Ascending aorta (tissue), 2 donors: ENCODE measurements around the gene XPNPEP1. TPM values are rescaled to one million over a fixed set of nuclear protein-coding genes. Genes with fewer than 3 reads are reported as not detected.

Experiments
- DNase-seq, 2 donors: peaks; one replicate each; pipeline ENCODE4 v3.0.0-alpha.2; 2019; ENCODE audit warnings: low spot score in 2 of 2
- H3K27ac ChIP-seq, 2 donors: fragments of 200-600 bp; sonication (generic); one replicate each; pipeline ENCODE4 v1.5.1; 2016 to 2017; ENCODE audit warnings: mild to moderate bottlenecking in 1 of 2
- H3K27me3 ChIP-seq: fragments of 200-600 bp; sonication (generic); one replicate; pipeline ENCODE4 v1.5.1; 2017
- H3K36me3 ChIP-seq, 2 donors: fragments of 200-600 bp; sonication (generic); one replicate each; pipeline ENCODE4 v1.5.1; 2016
- H3K4me1 ChIP-seq, 2 donors: fragments of 200-600 bp; sonication (generic); one replicate each; pipeline ENCODE4 v1.5.1; 2016 to 2017; ENCODE audit warnings: mild to moderate bottlenecking in 1 of 2
- H3K4me3 ChIP-seq, 2 donors: fragments of 200-600 bp; sonication (generic); one replicate each; pipeline ENCODE4 v1.5.1; 2016 to 2017; ENCODE audit warnings: mild to moderate bottlenecking in 1 of 2
- H3K9me3 ChIP-seq, 2 donors: fragments of 200-600 bp; sonication (generic); one replicate each; pipeline ENCODE4 v1.5.1; 2016
- intact Hi-C: fragments of 100-400 bp; cut with DNase I; formaldehyde crosslinking; loops from one replicate; pipeline ENCODE4 v1.15.1; 2023
- total RNA-seq: library from RNA; depleted of rRNA; stranded (reverse); fragments of >200 nt; gene quantifications from one replicate; pipeline ENCODE4 v1.1.0, GENCODE V29; 2016
- TF ChIP-seq, protein P1 (sequence below), 3 experiments: fragments of 200-600 bp in 2 of 3; fragments of 450-650 bp in 1 of 3; sonication (generic) in 2 of 3; IDR thresholded peaks; one replicate each; pipeline ENCODE4 v1.5.1; 2016 to 2019; ENCODE audit warnings: antibody characterized with exemption in 3 of 3, mild to moderate bottlenecking in 1 of 3, moderate library complexity in 1 of 3

XPNPEP1 gene
- total RNA-seq, 1 donor from 2014 or later = 212 TPM

DNA sequence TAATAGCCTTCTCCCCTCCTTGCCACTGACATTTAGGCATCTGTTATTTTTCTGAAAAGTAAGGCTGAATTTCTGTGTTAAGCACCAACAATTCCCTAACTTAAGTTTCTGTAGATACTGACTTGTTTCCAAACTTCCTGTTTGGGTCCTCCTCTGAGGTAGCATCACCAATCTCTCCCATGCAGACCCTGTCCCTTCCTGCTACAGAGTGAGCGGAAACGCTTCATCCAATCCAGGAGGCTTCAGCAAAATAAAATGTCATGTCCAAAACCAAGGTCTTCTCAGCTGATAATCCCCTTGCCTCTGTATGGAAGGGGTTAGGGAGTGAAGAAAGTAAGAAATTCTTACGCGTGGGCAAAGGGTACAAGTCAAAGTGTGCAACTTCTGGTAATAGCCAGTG is 29.9 kb downstream of the XPNPEP1 start:
- no peak for DNase-seq
- H3K27ac ChIP-seq = peak overlapping the region; percentile 82 to 94
- intact Hi-C loops = loop anchor here (5.0 kb wide), 2 partner anchors 369 to 604 kb away; partner anchors contain the start of gene DUSP5
- no peaks in the 10 kb centered on the region for H3K27me3 ChIP-seq
- TF ChIP-seq, protein P1, sequence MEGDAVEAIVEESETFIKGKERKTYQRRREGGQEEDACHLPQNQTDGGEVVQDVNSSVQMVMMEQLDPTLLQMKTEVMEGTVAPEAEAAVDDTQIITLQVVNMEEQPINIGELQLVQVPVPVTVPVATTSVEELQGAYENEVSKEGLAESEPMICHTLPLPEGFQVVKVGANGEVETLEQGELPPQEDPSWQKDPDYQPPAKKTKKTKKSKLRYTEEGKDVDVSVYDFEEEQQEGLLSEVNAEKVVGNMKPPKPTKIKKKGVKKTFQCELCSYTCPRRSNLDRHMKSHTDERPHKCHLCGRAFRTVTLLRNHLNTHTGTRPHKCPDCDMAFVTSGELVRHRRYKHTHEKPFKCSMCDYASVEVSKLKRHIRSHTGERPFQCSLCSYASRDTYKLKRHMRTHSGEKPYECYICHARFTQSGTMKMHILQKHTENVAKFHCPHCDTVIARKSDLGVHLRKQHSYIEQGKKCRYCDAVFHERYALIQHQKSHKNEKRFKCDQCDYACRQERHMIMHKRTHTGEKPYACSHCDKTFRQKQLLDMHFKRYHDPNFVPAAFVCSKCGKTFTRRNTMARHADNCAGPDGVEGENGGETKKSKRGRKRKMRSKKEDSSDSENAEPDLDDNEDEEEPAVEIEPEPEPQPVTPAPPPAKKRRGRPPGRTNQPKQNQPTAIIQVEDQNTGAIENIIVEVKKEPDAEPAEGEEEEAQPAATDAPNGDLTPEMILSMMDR (IDR thresholded peaks at IDR 0.05) = no peak
- H3K4me1 ChIP-seq = peaks cover 14 to 89% of the 10 kb centered on the region in 2 donors
- H3K36me3 ChIP-seq = peaks cover 0 to under 1% of the 10 kb centered on the region in 2 donors
- H3K4me3 ChIP-seq = no peak overlapping the region
- no peaks in the 10 kb centered on the region for H3K9me3 ChIP-seq

DNA sequence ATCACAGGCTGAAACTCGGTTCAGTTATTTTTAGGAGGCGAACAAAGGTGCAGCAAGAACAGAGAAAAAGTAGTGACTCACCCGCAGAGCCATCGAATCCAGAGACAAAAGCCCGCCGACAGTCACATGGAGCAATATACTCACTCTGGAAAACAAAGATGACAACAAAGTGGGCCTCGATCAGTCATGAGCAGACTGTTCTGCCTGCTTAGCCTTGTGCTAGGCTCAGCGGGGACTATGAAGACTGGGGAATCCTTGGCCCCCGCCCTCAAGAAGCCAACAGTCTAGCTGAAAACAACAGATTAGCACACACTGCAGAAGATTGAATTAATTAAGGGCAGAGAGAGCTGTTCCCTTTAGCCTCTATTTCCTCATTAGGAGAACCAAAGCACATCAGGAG is 30.4 kb downstream of the XPNPEP1 start:
- peaks cover 3 to 5% of the 10 kb centered on the region in 2 donors for H3K36me3 ChIP-seq
- peaks cover 14 to 85% of the 10 kb centered on the region in 2 donors for H3K4me1 ChIP-seq
- H3K4me3 ChIP-seq = no peak overlapping the region
- TF ChIP-seq, protein P1 (IDR thresholded peaks at IDR 0.05) = no peak
- H3K27me3 ChIP-seq = no peaks in the 10 kb centered on the region
- H3K27ac ChIP-seq = peak overlapping the region; percentile 82 to 94
- no peak for DNase-seq
- intact Hi-C loops = loop anchor here (5.0 kb wide), 2 partner anchors 369 to 604 kb away; partner anchors contain the start of gene DUSP5
- H3K9me3 ChIP-seq = no peaks in the 10 kb centered on the region

DNA sequence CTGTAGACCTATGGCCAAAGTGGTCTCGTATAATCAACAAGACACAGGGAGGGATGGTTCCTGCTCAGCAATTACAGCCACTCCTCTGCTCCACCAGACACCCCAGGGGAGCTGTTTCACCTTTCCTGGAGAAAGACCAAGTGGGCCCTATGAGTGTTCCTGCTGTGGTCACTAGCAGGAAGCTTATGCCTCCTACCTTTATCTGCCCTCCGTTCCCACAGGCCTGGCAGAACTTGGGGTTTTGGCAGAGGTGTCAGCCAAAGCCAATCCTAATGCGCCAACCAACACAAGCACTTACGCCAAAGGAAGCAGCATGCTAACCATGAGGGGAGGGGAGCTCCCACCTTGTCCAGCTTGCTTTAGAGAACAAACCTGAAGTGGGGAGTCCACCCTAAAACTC is 31.2 kb downstream of the XPNPEP1 start:
- Histone ChIP-seq H3K4me1 (peaks cover 14 to 79% of the 10 kb centered on the region in 2 donors), H3K36me3 (peaks cover 7 to 13% of the 10 kb centered on the region in 2 donors), H3K27me3 (no peaks in the 10 kb centered on the region), H3K4me3 (no peak overlapping the region), H3K27ac (peak overlapping the region; percentile 82 to 94), H3K9me3 (no peaks in the 10 kb centered on the region)
- intact Hi-C loops = loop anchor here (5.0 kb wide), 2 partner anchors 370 to 605 kb away; partner anchors contain the start of gene DUSP5
- TF ChIP-seq, protein P1 (IDR thresholded peaks at IDR 0.05) = no peak
- no peak for DNase-seq

DNA sequence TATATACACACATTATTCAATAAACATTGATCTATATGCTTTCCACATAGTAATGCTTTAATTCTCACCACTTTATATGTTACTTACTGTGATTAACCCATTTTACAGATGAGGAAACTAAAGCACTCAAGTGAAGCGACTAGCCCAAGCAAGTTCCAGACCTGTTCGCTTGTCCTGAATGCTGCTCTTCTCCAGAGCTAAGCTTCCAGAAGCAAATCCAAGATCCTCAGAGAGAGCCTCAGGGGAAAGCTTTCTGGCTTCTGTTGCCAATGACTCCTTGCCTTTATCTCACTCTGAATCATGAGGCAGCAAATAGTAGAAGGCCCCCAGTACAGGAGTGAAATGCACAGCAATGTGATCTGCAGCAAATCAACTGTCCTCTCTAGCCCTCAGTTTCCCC is 32.2 kb downstream of the XPNPEP1 start:
- Histone ChIP-seq H3K4me3 (no peak overlapping the region), H3K4me1 (peaks cover 14 to 77% of the 10 kb centered on the region in 2 donors), H3K27ac (peak overlapping the region; percentile 82 to 94), H3K9me3 (no peaks in the 10 kb centered on the region), H3K27me3 (no peaks in the 10 kb centered on the region), H3K36me3 (peaks cover 7 to 15% of the 10 kb centered on the region in 2 donors)
- no peak for DNase-seq
- TF ChIP-seq, protein P1 (IDR thresholded peaks at IDR 0.05) = no peak
- intact Hi-C loops = loop anchor here (5.0 kb wide), 2 partner anchors 371 to 606 kb away; partner anchors contain the start of gene DUSP5

DNA sequence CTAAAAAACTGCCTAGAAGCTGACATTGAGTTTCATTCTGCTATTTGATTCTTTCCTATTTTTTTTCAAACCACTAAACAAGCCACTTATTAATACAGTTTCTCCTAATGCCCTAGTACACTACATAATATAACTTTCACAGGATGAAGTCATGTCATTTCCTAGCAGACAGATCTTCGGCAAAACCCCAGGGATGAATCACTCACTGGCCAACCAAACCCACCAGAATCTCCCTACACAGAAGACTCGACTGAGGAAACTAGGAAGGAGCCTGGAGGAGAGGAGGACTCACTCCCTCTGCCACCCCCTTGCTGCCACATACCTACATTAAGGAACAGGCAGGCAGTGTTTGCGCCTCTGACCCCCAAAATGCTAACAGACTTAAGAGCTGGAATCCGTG is 33.4 kb downstream of the XPNPEP1 start:
- intact Hi-C loops = loop anchor here (5.0 to 10.0 kb wide), 4 partner anchors 222 to 607 kb away; partner anchors contain the start of genes DUSP5 and SMNDC1
- no peak for DNase-seq
- Histone ChIP-seq H3K4me3 (no peak overlapping the region), H3K27ac (peak overlapping the region; percentile 82 to 94), H3K9me3 (no peaks in the 10 kb centered on the region), H3K4me1 (peaks cover 14 to 68% of the 10 kb centered on the region in 2 donors), H3K27me3 (no peaks in the 10 kb centered on the region), H3K36me3 (peaks cover 7 to 15% of the 10 kb centered on the region in 2 donors)
- TF ChIP-seq, protein P1 (IDR thresholded peaks at IDR 0.05) = no peak
